ENCODE measurements around the gene SLC25A18. TPM values are rescaled to one million over a fixed set of nuclear protein-coding genes. Genes with fewer than 3 reads are reported as not detected.

The SLC25A18 gene
- total and polyA plus RNA-seq, 2 of the 4 experiments (the other 2 are of a cell fraction): 0.05 TPM; not detected in 1

DNA sequence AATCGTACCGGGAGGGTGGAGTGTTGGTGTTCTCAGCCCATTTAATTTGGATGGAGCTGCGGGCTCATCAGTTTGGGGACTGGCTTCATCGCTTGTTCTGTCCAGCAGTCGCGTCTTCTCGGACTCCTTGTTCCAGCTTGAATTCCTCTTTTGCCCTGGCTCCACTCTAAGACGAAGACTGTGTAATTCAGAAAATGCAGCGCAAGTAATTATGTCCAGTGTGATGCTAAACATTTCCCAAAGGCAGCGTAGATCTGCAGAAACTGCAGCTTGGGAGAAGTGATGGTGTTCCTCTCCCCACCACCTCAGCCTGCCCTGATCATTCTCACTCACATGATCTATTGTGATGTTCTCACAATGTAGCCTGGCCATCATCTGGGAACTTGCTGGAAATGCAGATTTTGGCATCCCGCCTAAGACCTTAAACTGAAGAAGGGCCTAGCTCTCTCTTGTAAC is 666 bp downstream of the SLC25A18 start:
- TF ChIP-seq RFX5 (IDR thresholded peaks at IDR 0.05; ENCODE audit: low read depth, low read length) (no peak), BHLHE40 (IDR thresholded peaks at IDR 0.05; ENCODE audit: low read depth, low read length) (no peak), MAFK (IDR thresholded peaks at IDR 0.05; ENCODE audit: low read depth, low read length) (no peak), CHD1 (IDR thresholded peaks at IDR 0.05; ENCODE audit: low read depth, low read length) (no peak), RAD21 (IDR thresholded peaks at IDR 0.05; ENCODE audit: low read length) (no peak), MAZ (IDR thresholded peaks at IDR 0.05; ENCODE audit: borderline replicate concordance, low read depth, low read length) (no peak), POLR2A (IDR thresholded peaks at IDR 0.05; ENCODE audit: low read depth, low read length) (no peak), RCOR1 (IDR thresholded peaks at IDR 0.05; ENCODE audit: insufficient replicate concordance, low read length) (no peak), NFE2L2 (IDR thresholded peaks at IDR 0.05; ENCODE audit: low read depth, low read length) (no peak), FOS (IDR thresholded peaks at IDR 0.05; ENCODE audit: low read depth, low read length) (no peak), SMC3 (IDR thresholded peaks at IDR 0.05; ENCODE audit: low read depth, low read length) (no peak), MXI1 (IDR thresholded peaks at IDR 0.05; ENCODE audit: borderline replicate concordance, low read depth, low read length) (no peak)
- TF ChIP-seq, protein P1, sequence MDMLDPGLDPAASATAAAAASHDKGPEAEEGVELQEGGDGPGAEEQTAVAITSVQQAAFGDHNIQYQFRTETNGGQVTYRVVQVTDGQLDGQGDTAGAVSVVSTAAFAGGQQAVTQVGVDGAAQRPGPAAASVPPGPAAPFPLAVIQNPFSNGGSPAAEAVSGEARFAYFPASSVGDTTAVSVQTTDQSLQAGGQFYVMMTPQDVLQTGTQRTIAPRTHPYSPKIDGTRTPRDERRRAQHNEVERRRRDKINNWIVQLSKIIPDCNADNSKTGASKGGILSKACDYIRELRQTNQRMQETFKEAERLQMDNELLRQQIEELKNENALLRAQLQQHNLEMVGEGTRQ (IDR thresholded peaks at IDR 0.05; ENCODE audit: low read depth, low read length): no peak
- TF ChIP-seq, protein P2, sequence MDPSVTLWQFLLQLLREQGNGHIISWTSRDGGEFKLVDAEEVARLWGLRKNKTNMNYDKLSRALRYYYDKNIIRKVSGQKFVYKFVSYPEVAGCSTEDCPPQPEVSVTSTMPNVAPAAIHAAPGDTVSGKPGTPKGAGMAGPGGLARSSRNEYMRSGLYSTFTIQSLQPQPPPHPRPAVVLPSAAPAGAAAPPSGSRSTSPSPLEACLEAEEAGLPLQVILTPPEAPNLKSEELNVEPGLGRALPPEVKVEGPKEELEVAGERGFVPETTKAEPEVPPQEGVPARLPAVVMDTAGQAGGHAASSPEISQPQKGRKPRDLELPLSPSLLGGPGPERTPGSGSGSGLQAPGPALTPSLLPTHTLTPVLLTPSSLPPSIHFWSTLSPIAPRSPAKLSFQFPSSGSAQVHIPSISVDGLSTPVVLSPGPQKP (IDR thresholded peaks at IDR 0.05; ENCODE audit: borderline replicate concordance, low read depth, low read length): no peak
- TF ChIP-seq, protein P3, sequence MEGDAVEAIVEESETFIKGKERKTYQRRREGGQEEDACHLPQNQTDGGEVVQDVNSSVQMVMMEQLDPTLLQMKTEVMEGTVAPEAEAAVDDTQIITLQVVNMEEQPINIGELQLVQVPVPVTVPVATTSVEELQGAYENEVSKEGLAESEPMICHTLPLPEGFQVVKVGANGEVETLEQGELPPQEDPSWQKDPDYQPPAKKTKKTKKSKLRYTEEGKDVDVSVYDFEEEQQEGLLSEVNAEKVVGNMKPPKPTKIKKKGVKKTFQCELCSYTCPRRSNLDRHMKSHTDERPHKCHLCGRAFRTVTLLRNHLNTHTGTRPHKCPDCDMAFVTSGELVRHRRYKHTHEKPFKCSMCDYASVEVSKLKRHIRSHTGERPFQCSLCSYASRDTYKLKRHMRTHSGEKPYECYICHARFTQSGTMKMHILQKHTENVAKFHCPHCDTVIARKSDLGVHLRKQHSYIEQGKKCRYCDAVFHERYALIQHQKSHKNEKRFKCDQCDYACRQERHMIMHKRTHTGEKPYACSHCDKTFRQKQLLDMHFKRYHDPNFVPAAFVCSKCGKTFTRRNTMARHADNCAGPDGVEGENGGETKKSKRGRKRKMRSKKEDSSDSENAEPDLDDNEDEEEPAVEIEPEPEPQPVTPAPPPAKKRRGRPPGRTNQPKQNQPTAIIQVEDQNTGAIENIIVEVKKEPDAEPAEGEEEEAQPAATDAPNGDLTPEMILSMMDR (conservative IDR thresholded peaks at IDR 0.05; ENCODE audit: low read depth, low read length): no peak
- no TSS peak for BruUV-seq (replicated peaks)
- H2AFZ ChIP-seq (replicated peaks; ENCODE audit: low read length, poor library complexity): peak overlapping the region; percentile 51
- no peak overlapping the region for H2BK5ac ChIP-seq (ENCODE audit: low read depth, low read length, poor library complexity, severe bottlenecking)
- no peak overlapping the region for H3K18ac ChIP-seq (ENCODE audit: low read depth, low read length)
- H3K9ac ChIP-seq (ENCODE audit: low read depth, low read length): no peak overlapping the region
- no peak overlapping the region for H3K23ac ChIP-seq (ENCODE audit: low read depth, low read length)
- no peak overlapping the region for H2BK15ac ChIP-seq (ENCODE audit: low read depth, low read length)
- in situ Hi-C loops (cut with MboI; ENCODE audit: low sequenced_read_pairs): loop anchor here (10.0 to 25.0 kb wide), 2 partner anchors 161 to 498 kb away; no protein-coding TSS in a partner anchor
- no peaks in the 10 kb centered on the region for H3K79me1 ChIP-seq (ENCODE audit: low read depth in 1 of 2, low read length in 2 of 2)
- intact Hi-C loops (cut with micrococcal nuclease): loop anchor here (2.0 to 10.0 kb wide), 2 partner anchors 59 to 75 kb away; partner anchors contain the start of gene BCL2L13
- H3K27ac ChIP-seq (ENCODE audit: insufficient read depth, low read length): no peak overlapping the region
- 67% methylated on average over 9 of the region's 11 CpGs; no CpG with 5 or more reads in 1 of the 2 experiments for WGBS, 2 experiments (ENCODE audit: extremely low coverage in 2 of 2, insufficient read length in 1 of 2)
- ChIA-PET CTCF (no interaction called here), POLR2A (ENCODE audit: unreplicated experiment) (no interaction called here)
- H2AK9ac ChIP-seq (replicated peaks; ENCODE audit: low read depth, low read length, poor library complexity): no peak overlapping the region
- H2AK5ac ChIP-seq (ENCODE audit: low read depth, low read length): no peak overlapping the region
- H2BK120ac ChIP-seq (ENCODE audit: low read depth, low read length): no peak overlapping the region
- dilution Hi-C loops (cut with HindIII; ENCODE audit: low sequenced_read_pairs, unreplicated experiment): no loop called here
- no peaks in the 10 kb centered on the region for H3K9me3 ChIP-seq (ENCODE audit: control insufficient read depth, insufficient read depth, low read length)
- no peak for ATAC-seq (ENCODE audit: low read depth)
- H3K4me1 ChIP-seq (ENCODE audit: control insufficient read depth, insufficient read depth, low read length): no peaks in the 10 kb centered on the region
- H4K91ac ChIP-seq (ENCODE audit: insufficient read depth, low read depth, low read length): no peak overlapping the region
- H3K56ac ChIP-seq (ENCODE audit: extremely low read depth, insufficient read depth, low read length): no peak overlapping the region
- no peak overlapping the region for H4K5ac ChIP-seq (ENCODE audit: low read depth, low read length)
- no peaks in the 10 kb centered on the region for H3K36me3 ChIP-seq (ENCODE audit: control insufficient read depth, insufficient read depth, low read length)
- no peak overlapping the region for H3K14ac ChIP-seq (replicated peaks; ENCODE audit: low read depth, low read length)
- no peaks in the 10 kb centered on the region for H3K9me1 ChIP-seq (ENCODE audit: insufficient read depth, low read length)
- H4K20me1 ChIP-seq (ENCODE audit: insufficient read depth, low read length): no peaks in the 10 kb centered on the region
- no peak overlapping the region for H3K4me3 ChIP-seq (ENCODE audit: insufficient read depth, low read depth, low read length)
- peak; percentile 27 for DNase-seq
- H2BK20ac ChIP-seq (ENCODE audit: low read depth, low read length): no peak overlapping the region
- peaks cover 5% of the 10 kb centered on the region for H3K27me3 ChIP-seq (ENCODE audit: control insufficient read depth, insufficient read depth, low read length)
- H3K4me2 ChIP-seq (ENCODE audit: low read depth, low read length): no peak overlapping the region
- no peak overlapping the region for H3K4ac ChIP-seq (ENCODE audit: low read depth, low read length)
- H4K8ac ChIP-seq (ENCODE audit: low read depth in 2 of 2, low read length in 2 of 2): no peak overlapping the region

Data from IMR-90 (cell line).